OCI-LY7 (cell line): Measurements from ENCODE around the gene CA9. TPM values are rescaled to one million over a fixed set of nuclear protein-coding genes. Genes with fewer than 3 reads are reported as not detected.

Experiments used
- BruUV-seq: library from RNA; stranded (reverse); fragments of 400-500 nt; replicated peaks from 2 replicates; lab custom pipeline; 2021; lab: Mats Ljungman, UMichigan
- CTCF ChIA-PET: fragments of 300-600 bp; sonication (Branson Sonifier 250); formaldehyde crosslinking; loops from one replicate; lab custom pipeline; 2022; ENCODE audit warnings: antibody characterized with exemption; ENCODE audit not compliant: unreplicated experiment; lab: Charles Lee
- POLR2A ChIA-PET: fragments of 300-600 bp; sonication (Branson Sonifier 250); formaldehyde crosslinking; loops from one replicate; lab custom pipeline; 2022; ENCODE audit warnings: antibody characterized with exemption; lab: Charles Lee
- DNase-seq: peaks from one replicate; pipeline ENCODE4 v3.0.0-alpha.2; 2015; ENCODE audit warnings: low spot score
- H2AFZ ChIP-seq: fragments of 200-600 bp; sonication (generic), shearing (Covaris generic); 2 replicates; pipeline ENCODE4 v1.6.1; 2014; ENCODE audit warnings: mild to moderate bottlenecking, antibody characterized with exemption, low read length, moderate library complexity
- H3K27ac ChIP-seq: fragments of 200-600 bp; sonication (generic); 2 replicates; pipeline ENCODE4 v1.5.1; 2014; ENCODE audit warnings: mixed run types, low read depth, mild to moderate bottlenecking, moderate library complexity, low read length, inconsistent platforms; ENCODE audit not compliant: poor library complexity, severe bottlenecking
- H3K36me3 ChIP-seq: fragments of 200-600 bp; sonication (generic); 2 replicates; pipeline ENCODE4 v1.6.1; 2014; ENCODE audit warnings: mild to moderate bottlenecking, antibody characterized with exemption, low read length, moderate library complexity, mixed read lengths; ENCODE audit not compliant: insufficient read depth
- H3K4me1 ChIP-seq: fragments of 200-600 bp; sonication (generic); 2 replicates; pipeline ENCODE4 v1.5.1; 2014; ENCODE audit warnings: mild to moderate bottlenecking, low read length; ENCODE audit not compliant: insufficient read depth, poor library complexity, severe bottlenecking
- H3K4me2 ChIP-seq: fragments of 200-600 bp; sonication (generic); 2 replicates; pipeline ENCODE4 v1.6.1; 2014; ENCODE audit warnings: mild to moderate bottlenecking, low read length
- H3K4me3 ChIP-seq: fragments of 200-600 bp; sonication (generic); 2 replicates; pipeline ENCODE4 v1.5.1; 2014; ENCODE audit warnings: mild to moderate bottlenecking, low read depth, low read length; ENCODE audit not compliant: poor library complexity, severe bottlenecking
- H3K79me2 ChIP-seq: fragments of 200-600 bp; sonication (generic); 2 replicates; pipeline ENCODE4 v1.6.1; 2016; ENCODE audit warnings: low read depth, mild to moderate bottlenecking, low read length, moderate library complexity, mixed read lengths; ENCODE audit not compliant: insufficient read depth
- H3K9me2 ChIP-seq: fragments of 200-600 bp; sonication (generic); 2 replicates; pipeline ENCODE4 v1.6.1; 2016; ENCODE audit warnings: mild to moderate bottlenecking, low read length, mixed read lengths; ENCODE audit not compliant: insufficient read depth
- H3K9me3 ChIP-seq: fragments of 200-600 bp; sonication (generic); 2 replicates; pipeline ENCODE4 v1.6.1; 2014; ENCODE audit warnings: mild to moderate bottlenecking, mixed run types, low read length, mixed read lengths
- H4K20me1 ChIP-seq: fragments of 200-600 bp; sonication (generic); 2 replicates; pipeline ENCODE4 v1.6.1; 2014; ENCODE audit warnings: mild to moderate bottlenecking, antibody characterized with exemption, low read length, moderate library complexity, mixed read lengths; ENCODE audit not compliant: insufficient read depth
- EZH2phosphoT487 ChIP-seq: fragments of 200-600 bp; sonication (generic); IDR thresholded peaks from 2 replicates; pipeline ENCODE4 v1.6.1; 2018; ENCODE audit warnings: low read depth, borderline replicate concordance, mild to moderate bottlenecking, mixed run types, antibody characterized with exemption, low read length, moderate library complexity, mixed read lengths
- intact Hi-C: fragments of 100-400 bp; cut with micrococcal nuclease; formaldehyde crosslinking; loops from one replicate; pipeline ENCODE4 v1.10.0; 2022; ENCODE audit not compliant: unreplicated experiment
- total RNA-seq, 2 experiments: library from RNA; depleted of rRNA in 1 of 2; stranded (reverse); fragments of >200 nt in 1 of 2; shearing (Covaris generic) in 1 of 2; gene quantifications; 2 replicates each; pipeline ENCODE4 v1.2.3, GENCODE V29; 2014 to 2022
- TF ChIP-seq, protein P1 (sequence below): fragments of 200-600 bp; sonication (generic); conservative IDR thresholded peaks from 2 replicates; pipeline ENCODE4 v1.5.1; 2014; ENCODE audit warnings: mild to moderate bottlenecking, antibody characterized with exemption, low read length, moderate library complexity, mixed read lengths

Gene CA9
- total RNA-seq, 2 experiments from 2014 or later, result 0.16 TPM; not detected in 1

DNA sequence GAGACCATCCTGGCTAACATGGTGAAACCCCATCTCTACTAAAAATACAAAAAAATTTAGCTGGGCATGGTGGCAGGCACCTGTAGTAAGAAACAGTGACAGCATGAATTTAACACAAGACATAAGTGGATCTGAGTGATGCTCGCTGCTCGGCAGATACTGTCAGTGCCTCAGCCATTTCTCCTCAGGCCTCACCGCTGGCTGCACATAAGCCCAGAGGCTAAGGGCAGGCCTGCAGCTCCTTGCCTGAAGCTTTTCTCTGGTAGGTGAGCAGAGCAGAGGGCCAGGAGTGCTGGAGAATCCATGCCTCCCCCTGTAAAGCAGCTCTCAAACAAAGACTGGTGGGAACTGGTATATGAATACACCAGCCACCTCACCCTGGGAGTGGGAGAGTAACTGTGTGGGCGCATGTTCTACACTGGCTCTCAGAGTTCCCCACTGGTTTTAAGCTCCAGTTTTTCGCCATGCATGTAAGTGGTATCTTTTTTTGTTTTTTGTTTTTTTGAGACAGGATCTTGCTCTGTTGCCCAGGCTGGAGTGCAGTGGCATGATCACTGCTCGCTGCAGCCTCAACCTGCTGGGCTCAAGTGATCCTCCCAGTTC is 45.2 kb upstream of the CA9 start:
- H3K36me3 ChIP-seq, result no peaks in the 10 kb centered on the region
- H3K27ac ChIP-seq, result no peak overlapping the region
- POLR2A ChIA-PET, result interaction anchor here (1.2 to 4.3 kb wide), 6 partner anchors 9 to 29 kb away, joined by 5 to 37 read pairs (median 8); partner anchors contain the start of genes CCDC107, CD72, RMRP and SIT1
- CTCF ChIA-PET, result interaction anchor here (0.5 to 1.0 kb wide), 2 partner anchors 9 to 19 kb away, joined by 6 read pairs; no protein-coding TSS in a partner anchor
- no peaks in the 10 kb centered on the region for H3K9me3 ChIP-seq
- no peak overlapping the region for H3K4me3 ChIP-seq
- no TSS peak for BruUV-seq
- H2AFZ ChIP-seq, result no peak overlapping the region
- no peaks in the 10 kb centered on the region for H3K9me2 ChIP-seq
- no peaks in the 10 kb centered on the region for H3K79me2 ChIP-seq
- intact Hi-C loops, result no loop called here
- no peak for DNase-seq
- peaks cover 23% of the 10 kb centered on the region for H3K4me1 ChIP-seq
- TF ChIP-seq EZH2phosphoT487, result no peak
- TF ChIP-seq, protein P1, sequence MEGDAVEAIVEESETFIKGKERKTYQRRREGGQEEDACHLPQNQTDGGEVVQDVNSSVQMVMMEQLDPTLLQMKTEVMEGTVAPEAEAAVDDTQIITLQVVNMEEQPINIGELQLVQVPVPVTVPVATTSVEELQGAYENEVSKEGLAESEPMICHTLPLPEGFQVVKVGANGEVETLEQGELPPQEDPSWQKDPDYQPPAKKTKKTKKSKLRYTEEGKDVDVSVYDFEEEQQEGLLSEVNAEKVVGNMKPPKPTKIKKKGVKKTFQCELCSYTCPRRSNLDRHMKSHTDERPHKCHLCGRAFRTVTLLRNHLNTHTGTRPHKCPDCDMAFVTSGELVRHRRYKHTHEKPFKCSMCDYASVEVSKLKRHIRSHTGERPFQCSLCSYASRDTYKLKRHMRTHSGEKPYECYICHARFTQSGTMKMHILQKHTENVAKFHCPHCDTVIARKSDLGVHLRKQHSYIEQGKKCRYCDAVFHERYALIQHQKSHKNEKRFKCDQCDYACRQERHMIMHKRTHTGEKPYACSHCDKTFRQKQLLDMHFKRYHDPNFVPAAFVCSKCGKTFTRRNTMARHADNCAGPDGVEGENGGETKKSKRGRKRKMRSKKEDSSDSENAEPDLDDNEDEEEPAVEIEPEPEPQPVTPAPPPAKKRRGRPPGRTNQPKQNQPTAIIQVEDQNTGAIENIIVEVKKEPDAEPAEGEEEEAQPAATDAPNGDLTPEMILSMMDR, result no peak
- H3K4me2 ChIP-seq, result no peak overlapping the region
- H4K20me1 ChIP-seq, result no peaks in the 10 kb centered on the region

GRCh38 chr9:35629597-35629996 is 44.1 kb upstream of the CA9 start:
- no peaks in the 10 kb centered on the region for H3K79me2 ChIP-seq
- TF ChIP-seq, protein P1, result no peak
- TF ChIP-seq EZH2phosphoT487, result no peak
- no peak overlapping the region for H3K27ac ChIP-seq
- no peak overlapping the region for H3K4me3 ChIP-seq
- H4K20me1 ChIP-seq, result no peaks in the 10 kb centered on the region
- DNase-seq, result no peak
- no peaks in the 10 kb centered on the region for H3K36me3 ChIP-seq
- intact Hi-C loops, result no loop called here
- H2AFZ ChIP-seq, result peak overlapping the region; percentile 48
- no peaks in the 10 kb centered on the region for H3K9me2 ChIP-seq
- BruUV-seq, result no TSS peak
- H3K4me1 ChIP-seq, result peaks cover 34% of the 10 kb centered on the region
- H3K9me3 ChIP-seq, result no peaks in the 10 kb centered on the region
- no peak overlapping the region for H3K4me2 ChIP-seq
- CTCF ChIA-PET, result no interaction called here
- POLR2A ChIA-PET, result interaction anchor here (0.5 to 4.3 kb wide), 8 partner anchors 10 to 174 kb away, joined by 3 to 37 read pairs (median 6); partner anchors contain the start of genes CCDC107, CD72, RMRP and SIT1

DNA sequence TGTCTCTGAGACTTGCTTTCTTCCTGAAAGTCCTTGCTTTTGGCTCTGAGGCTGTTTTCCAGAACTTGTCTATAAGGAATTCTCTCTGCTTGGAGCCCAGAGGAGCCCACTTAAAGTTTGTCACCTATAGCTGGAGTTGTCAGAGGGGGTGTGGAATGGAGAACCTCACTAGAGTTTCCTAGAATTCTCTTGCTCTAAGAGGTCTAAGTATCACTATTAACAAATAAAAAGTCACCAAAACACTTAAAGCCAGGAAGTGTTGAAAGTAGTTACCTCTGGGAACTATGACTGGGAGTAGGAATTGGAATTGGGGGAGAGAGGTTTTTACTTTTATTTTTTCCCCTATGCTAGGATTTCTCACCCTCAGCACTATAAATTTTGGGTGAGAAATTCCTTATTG is 38.0 kb upstream of the CA9 start:
- Histone ChIP-seq H3K36me3 (peaks cover 8% of the 10 kb centered on the region), H3K9me2 (no peaks in the 10 kb centered on the region), H3K9me3 (peaks cover 6% of the 10 kb centered on the region; the same call in 1 of the 2 replicates), H3K4me2 (peak overlapping the region; percentile 76), H4K20me1 (no peaks in the 10 kb centered on the region), H3K4me3 (peak overlapping the region; percentile 28), H3K79me2 (no peaks in the 10 kb centered on the region), H3K27ac (peak overlapping the region; percentile 94), H3K4me1 (peaks cover 71% of the 10 kb centered on the region), H2AFZ (peak overlapping the region; percentile 54; the same call in 1 of the 2 replicates)
- ChIA-PET POLR2A (interaction anchor here (0.6 to 3.3 kb wide), 12 partner anchors 9 to 135 kb away, joined by 3 to 36 read pairs (median 4); partner anchors contain the start of gene ARHGEF39), CTCF (no interaction called here)
- BruUV-seq, result no TSS peak
- intact Hi-C loops, result no loop called here
- DNase-seq, result no peak
- TF ChIP-seq EZH2phosphoT487, result no peak
- TF ChIP-seq, protein P1, result no peak
